NCI-H2107 treated with DMSO at 0.1 percent for 48 hours (cell line): ENCODE results near the gene HADH.
"Not testable (repeated sequence)": the region's sequence is repeated elsewhere in the genome, so short reads cannot be mapped to it uniquely, and the experiment has no call there.

ENCODE experiments used
- DNase-seq: peaks from one replicate; lab custom pipeline; 2025; ENCODE audit not compliant: unreplicated experiment; lab: John Stamatoyannopoulos, UW

The HADH gene

GRCh38 chr4:107989537-107990386 lies at the start of gene HADH:
HADH (plus strand) TSS chr4:107989889; CDS start chr4:107989933, 44 bp downstream.
- peak; percentile 38 for DNase-seq

GRCh38 chr4:107945809-107946208 lies 43.9 kb upstream of the HADH start:
- no peak for DNase-seq

- DNase-seq = no peak
Observed at GRCh38 chr4:107950746-107951540, 38.7 kb upstream of the HADH start.

GRCh38 chr4:107951551-107951950 lies 38.1 kb upstream of the HADH start:
- no peak for DNase-seq

- no peak for DNase-seq
Observed at GRCh38 chr4:107956011-107956410, 33.7 kb upstream of the HADH start.

GRCh38 chr4:107966903-107967302 lies 22.8 kb upstream of the HADH start:
- no peak for DNase-seq

GRCh38 chr4:107967519-107967918 lies 22.2 kb upstream of the HADH start:
- not testable (repeated sequence) for DNase-seq

- not testable (repeated sequence) for DNase-seq
Observed at GRCh38 chr4:107967921-107968320, 21.8 kb upstream of the HADH start.

- no peak for DNase-seq
Observed at GRCh38 chr4:107970063-107970798, 19.5 kb upstream of the HADH start.

GRCh38 chr4:107972605-107973004 lies 17.1 kb upstream of the HADH start:
- no peak for DNase-seq

- DNase-seq = no peak
Observed at GRCh38 chr4:107974523-107974922, 15.2 kb upstream of the HADH start.

GRCh38 chr4:107977482-107977881 lies 12.2 kb upstream of the HADH start:
- no peak for DNase-seq

GRCh38 chr4:107977966-107978705 lies 11.6 kb upstream of the HADH start:
- DNase-seq = no peak

GRCh38 chr4:107978716-107979451 lies 10.8 kb upstream of the HADH start:
- DNase-seq = peak; percentile 1

GRCh38 chr4:107987916-107988762 lies 1.6 kb upstream of the HADH start:
- no peak for DNase-seq

GRCh38 chr4:107988763-107989035 lies 990 bp upstream of the HADH start:
- DNase-seq = peak; percentile 14

- DNase-seq = no peak
Observed at GRCh38 chr4:107989162-107989536, 540 bp upstream of the HADH start.

GRCh38 chr4:107991945-107992630 lies 2.4 kb downstream of the HADH start:
- DNase-seq = no peak

GRCh38 chr4:107993969-107994368 lies 4.3 kb downstream of the HADH start:
- no peak for DNase-seq
